Measurements from ENCODE around the gene CCNA2.

DNA sequence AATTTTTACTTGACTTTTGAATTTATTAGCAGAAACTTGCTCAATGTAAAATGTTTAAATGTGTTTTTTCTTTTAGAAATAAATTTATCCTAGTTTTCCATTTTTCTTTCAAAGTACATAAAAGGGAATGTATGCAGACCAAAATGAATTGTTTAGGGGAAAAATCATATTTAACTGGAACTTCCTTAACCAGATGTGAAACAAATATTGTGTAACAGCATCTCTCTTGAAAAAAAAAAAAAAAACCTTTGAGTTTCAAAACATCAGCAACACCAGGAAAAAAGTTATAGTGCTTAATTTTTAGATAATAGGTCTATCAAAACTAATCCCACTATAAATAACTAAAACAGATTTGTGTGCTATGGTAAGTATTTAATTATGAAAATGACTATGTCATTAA, 14.5 kb upstream of the CCNA2 start:
- TF ChIP-seq EZH2 (IDR thresholded peaks at IDR 0.05; ENCODE audit: borderline replicate concordance, low read depth, low read length, severe bottlenecking), result no peak
- TF ChIP-seq, protein P1, sequence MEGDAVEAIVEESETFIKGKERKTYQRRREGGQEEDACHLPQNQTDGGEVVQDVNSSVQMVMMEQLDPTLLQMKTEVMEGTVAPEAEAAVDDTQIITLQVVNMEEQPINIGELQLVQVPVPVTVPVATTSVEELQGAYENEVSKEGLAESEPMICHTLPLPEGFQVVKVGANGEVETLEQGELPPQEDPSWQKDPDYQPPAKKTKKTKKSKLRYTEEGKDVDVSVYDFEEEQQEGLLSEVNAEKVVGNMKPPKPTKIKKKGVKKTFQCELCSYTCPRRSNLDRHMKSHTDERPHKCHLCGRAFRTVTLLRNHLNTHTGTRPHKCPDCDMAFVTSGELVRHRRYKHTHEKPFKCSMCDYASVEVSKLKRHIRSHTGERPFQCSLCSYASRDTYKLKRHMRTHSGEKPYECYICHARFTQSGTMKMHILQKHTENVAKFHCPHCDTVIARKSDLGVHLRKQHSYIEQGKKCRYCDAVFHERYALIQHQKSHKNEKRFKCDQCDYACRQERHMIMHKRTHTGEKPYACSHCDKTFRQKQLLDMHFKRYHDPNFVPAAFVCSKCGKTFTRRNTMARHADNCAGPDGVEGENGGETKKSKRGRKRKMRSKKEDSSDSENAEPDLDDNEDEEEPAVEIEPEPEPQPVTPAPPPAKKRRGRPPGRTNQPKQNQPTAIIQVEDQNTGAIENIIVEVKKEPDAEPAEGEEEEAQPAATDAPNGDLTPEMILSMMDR (IDR thresholded peaks at IDR 0.05; ENCODE audit: extremely low read depth in 1 of 2, insufficient read depth in 1 of 2, low read depth in 1 of 2, low read length in 2 of 2), result no peak
- no peak for TF ChIP-seq POLR2A (IDR thresholded peaks at IDR 0.05; ENCODE audit: low read depth, low read length)
- TF ChIP-seq, protein P2, sequence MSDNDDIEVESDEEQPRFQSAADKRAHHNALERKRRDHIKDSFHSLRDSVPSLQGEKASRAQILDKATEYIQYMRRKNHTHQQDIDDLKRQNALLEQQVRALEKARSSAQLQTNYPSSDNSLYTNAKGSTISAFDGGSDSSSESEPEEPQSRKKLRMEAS (IDR thresholded peaks at IDR 0.05; ENCODE audit: insufficient read depth, insufficient read length), result no peak
- TF ChIP-seq MYC (IDR thresholded peaks at IDR 0.05; ENCODE audit: low read depth, low read length), result no peak
- TF ChIP-seq POLR2AphosphoS5 (IDR thresholded peaks at IDR 0.05; ENCODE audit: insufficient read depth, low read depth, low read length), result no peak
- no peak for TF ChIP-seq FOS (IDR thresholded peaks at IDR 0.05; ENCODE audit: borderline replicate concordance, insufficient read depth, low read length)

All from endothelial cell of umbilical vein (primary cell).